Measurements from ENCODE around the gene TERT.

- no peak for TF ChIP-seq CTCF (IDR thresholded peaks at IDR 0.05; ENCODE audit: low read depth, low read length)
- TF ChIP-seq EZH2phosphoT487 (IDR thresholded peaks at IDR 0.05; ENCODE audit: low read depth) = no peak
Observed at GRCh38 chr5:1299961-1300360, 5.1 kb upstream of the TERT start.
